Cardiac muscle cell (in vitro differentiated cells and primary cell): ENCODE data around the gene KRTAP1-1. TPM values are rescaled to one million over a fixed set of nuclear protein-coding genes. Genes with fewer than 3 reads are reported as not detected.
A peak's percentile ranks its signal among the peaks of the same experiment; 100 is the strongest.
"Not testable (repeated sequence)": the region's sequence is repeated elsewhere in the genome, so short reads cannot be mapped to it uniquely, and the experiment has no call there.

Source experiments
- DNase-seq, 2 donors: peaks; one replicate each; pipeline versions ENCODE4 v3.0.0 to v3.0.0-alpha.2; 2010 to 2017; ENCODE audit warnings: low read depth in 1 of 2, low spot score in 1 of 2
- H3K27ac ChIP-seq: fragments of 200-600 bp; sonication (generic); 2 replicates; pipeline ENCODE4 v1.5.1; 2016
- H3K27me3 ChIP-seq: fragments of 200-600 bp; sonication (generic); 2 replicates; pipeline ENCODE4 v1.6.0; 2016; ENCODE audit warnings: control low read depth
- H3K36me3 ChIP-seq: fragments of 200-600 bp; sonication (generic); 2 replicates; pipeline ENCODE4 v1.5.1; 2016; ENCODE audit warnings: control low read depth
- H3K4me1 ChIP-seq: fragments of 200-600 bp; sonication (generic); 2 replicates; pipeline ENCODE4 v1.8.1; 2017; ENCODE audit warnings: low read depth, mild to moderate bottlenecking, mixed run types
- H3K4me3 ChIP-seq: fragments of 200-600 bp; sonication (generic); 2 replicates; pipeline ENCODE4 v1.5.1; 2016; ENCODE audit warnings: mild to moderate bottlenecking
- H3K9me3 ChIP-seq: fragments of 200-600 bp; sonication (generic); 2 replicates; pipeline ENCODE4 v1.5.1; 2017; ENCODE audit warnings: low read depth, mild to moderate bottlenecking, control low read depth
- CTCF ChIP-seq: IDR thresholded peaks from 2 replicates; pipeline ENCODE4 v1.5.1; 2012; ENCODE audit warnings: low read depth, mild to moderate bottlenecking, low read length
- polyA plus RNA-seq: library from polyadenylated mRNA; unstranded; fragments of >200 nt; fragmentation: Nextera tagmentation; extraction: Ambion mirVana; gene quantifications from 2 replicates; pipeline ENCODE4 v1.2.1, GENCODE V29; 2016
- total RNA-seq: library from RNA; depleted of rRNA; stranded (reverse); fragments of >200 nt; gene quantifications from 2 replicates; pipeline ENCODE4 v1.2.3, GENCODE V29; 2016

KRTAP1-1 gene
- total and polyA plus RNA-seq, 2 experiments from 2014 or later, result not detected

GRCh38 chr17:41071606-41072360 is 30.5 kb upstream of the KRTAP1-1 start:
- Histone ChIP-seq H3K27me3 (peaks cover 3% of the 10 kb centered on the region), H3K36me3 (no peaks in the 10 kb centered on the region), H3K9me3 (no peaks in the 10 kb centered on the region), H3K27ac (no peak overlapping the region), H3K4me3 (no peak overlapping the region), H3K4me1 (no peaks in the 10 kb centered on the region)
- DNase-seq, result no peak
- no peak for TF ChIP-seq CTCF

- DNase-seq, result no peak
- H3K4me1 ChIP-seq, result no peaks in the 10 kb centered on the region
- no peaks in the 10 kb centered on the region for H3K9me3 ChIP-seq
- H3K27ac ChIP-seq, result no peak overlapping the region
- no peaks in the 10 kb centered on the region for H3K27me3 ChIP-seq
- no peaks in the 10 kb centered on the region for H3K36me3 ChIP-seq
- H3K4me3 ChIP-seq, result no peak overlapping the region
- no peak for TF ChIP-seq CTCF
Measured at GRCh38 chr17:41069031-41069430, 27.8 kb upstream of the KRTAP1-1 start.

GRCh38 chr17:41067281-41067680 is 26.0 kb upstream of the KRTAP1-1 start:
- Histone ChIP-seq H3K36me3 (no peaks in the 10 kb centered on the region), H3K27ac (no peak overlapping the region), H3K27me3 (no peaks in the 10 kb centered on the region), H3K4me1 (no peaks in the 10 kb centered on the region), H3K9me3 (no peaks in the 10 kb centered on the region), H3K4me3 (no peak overlapping the region)
- no peak for DNase-seq
- TF ChIP-seq CTCF, result no peak

- no peak within 1 kb of the TSS for H3K4me3 ChIP-seq
- H3K27me3 ChIP-seq, result no peaks in the 10 kb centered on the region
- H3K36me3 ChIP-seq, result no peaks in the 10 kb centered on the region
- no peak for TF ChIP-seq CTCF
- peak in 1 of 2 donors; percentile 47 for DNase-seq
- no peaks in the 10 kb centered on the region for H3K4me1 ChIP-seq
- H3K27ac ChIP-seq, result no peak within 1 kb of the TSS
- H3K9me3 ChIP-seq, result no peaks in the 10 kb centered on the region
Measured at GRCh38 chr17:41065829-41066624, 24.8 kb upstream of the KRTAP1-1 start, which contains the start of gene KRTAP2-4. TSS of gene KRTAP2-4 (minus strand) at chr17:41065879. CDS start at chr17:41065845, 34 bp downstream.

- H3K4me1 ChIP-seq, H3K36me3 ChIP-seq, DNase-seq, H3K27ac ChIP-seq, H3K27me3 ChIP-seq, H3K4me3 ChIP-seq, H3K9me3 ChIP-seq: not testable (repeated sequence)
Measured at GRCh38 chr17:41065016-41065689, 23.9 kb upstream of the KRTAP1-1 start.

GRCh38 chr17:41064301-41064700 is 23.1 kb upstream of the KRTAP1-1 start:
- Histone ChIP-seq H3K4me1 (no peaks in the 10 kb centered on the region), H3K36me3 (no peaks in the 10 kb centered on the region), H3K4me3 (no peak overlapping the region), H3K9me3 (no peaks in the 10 kb centered on the region), H3K27me3 (no peaks in the 10 kb centered on the region), H3K27ac (no peak overlapping the region)
- no peak for DNase-seq
- no peak for TF ChIP-seq CTCF
